Glutamatergic neuron (in vitro differentiated cells): ENCODE data around the gene COX4I2. TPM values are rescaled to one million over a fixed set of nuclear protein-coding genes. Genes with fewer than 3 reads are reported as not detected.
"Not testable (repeated sequence)": the region's sequence is repeated elsewhere in the genome, so short reads cannot be mapped to it uniquely, and the experiment has no call there.

Source experiments
- DNase-seq: peaks from one replicate; pipeline ENCODE4 v3.0.0; 2022
- H3K27ac Mint-ChIP-seq: one replicate; pipeline ENCODE4 v1.8.0; 2020; ENCODE audit warnings: mild to moderate bottlenecking, mixed read lengths, inconsistent platforms; ENCODE audit not compliant: unreplicated experiment
- H3K27me3 Mint-ChIP-seq: one replicate; pipeline ENCODE4 v1.8.0; 2020; ENCODE audit warnings: mild to moderate bottlenecking, moderate library complexity, mixed read lengths, inconsistent platforms; ENCODE audit not compliant: unreplicated experiment
- H3K36me3 Mint-ChIP-seq: one replicate; pipeline ENCODE4 v1.8.0; 2020; ENCODE audit warnings: mild to moderate bottlenecking, mixed read lengths, inconsistent platforms; ENCODE audit not compliant: unreplicated experiment
- H3K4me1 Mint-ChIP-seq: one replicate; pipeline ENCODE4 v1.8.0; 2020; ENCODE audit warnings: mild to moderate bottlenecking, low read depth, mixed read lengths, inconsistent platforms; ENCODE audit not compliant: unreplicated experiment
- H3K4me3 Mint-ChIP-seq: one replicate; pipeline ENCODE4 v1.8.0; 2020; ENCODE audit warnings: mild to moderate bottlenecking, mixed read lengths, inconsistent platforms; ENCODE audit not compliant: unreplicated experiment
- H3K9me3 Mint-ChIP-seq: one replicate; pipeline ENCODE4 v1.8.0; 2020; ENCODE audit warnings: mild to moderate bottlenecking, moderate library complexity, mixed read lengths, inconsistent platforms; ENCODE audit not compliant: unreplicated experiment
- total RNA-seq: library from RNA; stranded (reverse); fragmentation: NEBNext Ultra II Directional; extraction: Animal tissue kit (Norgen Biotek cat#: 25700); gene quantifications from one replicate; pipeline ENCODE4 v1.2.1, GENCODE V29; 2021; ENCODE audit not compliant: unreplicated experiment
- TF ChIP-seq, protein P1 (sequence below): fragments of 200-600 bp; sonication (generic); IDR thresholded peaks from one replicate; pipeline ENCODE4 v1.5.0; 2021; ENCODE audit not compliant: partially characterized antibody, unreplicated experiment

The COX4I2 gene
- total RNA-seq, 1 donor from 2014 or later, result not detected

DNA sequence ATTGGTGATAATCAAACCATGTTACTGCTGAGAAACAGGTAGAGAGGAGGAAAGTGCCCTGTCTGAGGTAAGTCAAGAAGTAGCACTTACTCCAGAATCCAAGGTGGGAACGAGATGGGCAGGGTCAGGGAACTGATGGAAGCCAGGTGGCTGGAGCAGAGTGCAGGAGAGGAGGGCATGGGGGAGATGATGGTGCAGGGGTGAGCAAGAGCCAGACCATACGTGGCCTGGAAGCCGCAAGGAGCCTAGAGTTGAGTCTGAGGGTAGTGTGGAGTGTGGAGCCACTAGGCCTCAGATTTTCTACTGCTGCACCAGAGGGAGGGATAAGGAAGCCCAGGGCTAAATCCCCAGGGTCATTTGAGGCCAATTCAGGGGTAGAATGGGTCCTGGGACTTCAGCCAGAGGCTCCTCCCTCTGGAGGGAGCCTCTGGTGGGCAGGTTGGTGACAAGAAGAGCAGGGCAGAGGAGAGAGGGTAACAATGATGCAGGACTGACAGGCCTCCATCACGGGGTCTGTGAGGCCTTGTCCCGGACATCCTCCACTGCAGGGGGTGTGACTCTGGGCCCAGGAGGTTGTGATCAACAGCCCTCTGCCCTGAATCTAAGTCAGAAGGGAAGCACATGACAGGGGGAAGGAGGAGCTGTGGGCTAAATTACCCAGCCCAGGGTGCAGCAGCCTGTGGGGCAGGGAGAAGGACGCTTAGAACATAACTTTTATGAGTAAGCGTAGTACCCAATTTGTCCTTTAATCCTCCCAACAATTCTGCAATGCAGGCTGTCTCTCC, 28.7 kb downstream of the COX4I2 start:
- TF ChIP-seq, protein P1, sequence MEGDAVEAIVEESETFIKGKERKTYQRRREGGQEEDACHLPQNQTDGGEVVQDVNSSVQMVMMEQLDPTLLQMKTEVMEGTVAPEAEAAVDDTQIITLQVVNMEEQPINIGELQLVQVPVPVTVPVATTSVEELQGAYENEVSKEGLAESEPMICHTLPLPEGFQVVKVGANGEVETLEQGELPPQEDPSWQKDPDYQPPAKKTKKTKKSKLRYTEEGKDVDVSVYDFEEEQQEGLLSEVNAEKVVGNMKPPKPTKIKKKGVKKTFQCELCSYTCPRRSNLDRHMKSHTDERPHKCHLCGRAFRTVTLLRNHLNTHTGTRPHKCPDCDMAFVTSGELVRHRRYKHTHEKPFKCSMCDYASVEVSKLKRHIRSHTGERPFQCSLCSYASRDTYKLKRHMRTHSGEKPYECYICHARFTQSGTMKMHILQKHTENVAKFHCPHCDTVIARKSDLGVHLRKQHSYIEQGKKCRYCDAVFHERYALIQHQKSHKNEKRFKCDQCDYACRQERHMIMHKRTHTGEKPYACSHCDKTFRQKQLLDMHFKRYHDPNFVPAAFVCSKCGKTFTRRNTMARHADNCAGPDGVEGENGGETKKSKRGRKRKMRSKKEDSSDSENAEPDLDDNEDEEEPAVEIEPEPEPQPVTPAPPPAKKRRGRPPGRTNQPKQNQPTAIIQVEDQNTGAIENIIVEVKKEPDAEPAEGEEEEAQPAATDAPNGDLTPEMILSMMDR, result no peak
- Mint-ChIP-seq H3K36me3 (peaks cover 10% of the 10 kb centered on the region), H3K27me3 (peaks cover 33% of the 10 kb centered on the region), H3K4me1 (peaks cover 31% of the 10 kb centered on the region), H3K27ac (peak overlapping the region; percentile 4), H3K4me3 (no peak overlapping the region), H3K9me3 (peaks cover 18% of the 10 kb centered on the region)
- DNase-seq, result no peak

DNA sequence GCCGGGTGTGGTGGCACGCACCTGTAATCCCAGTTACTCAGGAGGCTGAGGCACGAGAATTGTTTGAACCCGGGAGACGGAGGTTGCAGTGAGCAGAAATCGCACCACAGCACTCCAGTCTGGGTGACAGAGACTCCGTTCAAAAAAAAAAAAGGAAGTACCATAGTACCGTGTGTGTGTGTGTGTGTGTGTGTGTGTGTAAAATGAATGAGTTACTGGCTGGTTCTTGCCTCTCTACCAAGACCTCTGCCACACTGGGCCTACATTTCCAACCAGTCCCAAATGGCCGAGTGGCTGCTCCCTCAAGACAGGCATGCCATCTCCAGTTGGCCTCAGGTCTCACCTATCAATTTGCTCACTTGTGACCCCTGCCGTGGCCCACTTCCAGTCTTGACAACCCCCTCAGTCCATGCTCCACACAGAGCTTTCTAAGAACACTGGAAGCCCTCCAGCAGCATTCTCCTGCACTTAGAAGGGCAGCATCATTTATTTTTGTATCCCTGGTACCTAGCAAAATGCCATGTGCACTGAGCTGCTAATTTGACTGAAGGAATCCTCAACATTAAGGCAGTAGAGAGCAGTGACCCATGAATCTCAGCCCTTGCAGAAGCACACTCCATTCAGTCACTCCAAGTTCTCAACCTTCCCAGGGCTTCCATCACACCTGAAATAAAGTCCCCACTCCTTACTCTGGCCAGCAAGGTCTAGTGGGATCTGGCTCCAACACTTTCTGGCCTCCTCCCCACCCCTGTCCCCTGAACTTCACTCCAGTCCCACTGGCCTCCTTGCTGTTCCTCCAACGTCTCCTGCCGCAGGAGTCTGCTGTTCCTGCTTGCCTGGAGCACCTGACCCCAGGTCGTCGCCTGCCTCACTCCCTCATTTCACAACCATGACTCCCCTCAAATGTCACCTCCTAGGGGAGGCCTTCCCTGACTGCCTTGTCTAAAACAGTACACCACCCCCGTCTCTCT, 29.9 kb downstream of the COX4I2 start:
- Mint-ChIP-seq H3K4me1 (peaks cover 22% of the 10 kb centered on the region), H3K4me3 (no peak overlapping the region), H3K27me3 (peaks cover 25% of the 10 kb centered on the region), H3K9me3 (peaks cover 14% of the 10 kb centered on the region), H3K36me3 (peaks cover 10% of the 10 kb centered on the region), H3K27ac (peak overlapping the region; percentile 10)
- no peak for DNase-seq
- TF ChIP-seq, protein P1, result no peak

DNA sequence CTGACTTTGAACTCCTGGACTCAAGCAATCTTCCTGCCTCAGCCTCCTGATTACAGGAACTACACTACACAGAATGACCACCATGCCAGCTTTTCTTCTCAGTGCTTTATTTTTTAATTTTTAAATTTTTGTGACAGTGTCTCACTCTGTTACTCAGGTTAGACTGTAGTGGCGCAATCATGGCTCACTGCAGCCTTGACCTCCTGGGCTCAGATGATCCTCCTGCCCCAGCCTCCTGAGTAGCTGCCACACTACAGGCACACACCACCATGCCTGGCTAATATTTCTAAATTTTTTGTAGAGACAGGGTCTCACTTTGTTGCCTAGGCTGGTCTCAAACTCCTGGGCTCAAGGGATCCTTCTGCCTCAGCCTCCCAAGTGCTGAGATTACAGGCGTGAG, 31.2 kb downstream of the COX4I2 start:
- Mint-ChIP-seq H3K27me3 (peaks cover 24% of the 10 kb centered on the region), H3K9me3 (peaks cover 12% of the 10 kb centered on the region), H3K4me1 (peaks cover 18% of the 10 kb centered on the region)
- not testable (repeated sequence) for DNase-seq, H3K36me3 Mint-ChIP-seq, H3K4me3 Mint-ChIP-seq, H3K27ac Mint-ChIP-seq

DNA sequence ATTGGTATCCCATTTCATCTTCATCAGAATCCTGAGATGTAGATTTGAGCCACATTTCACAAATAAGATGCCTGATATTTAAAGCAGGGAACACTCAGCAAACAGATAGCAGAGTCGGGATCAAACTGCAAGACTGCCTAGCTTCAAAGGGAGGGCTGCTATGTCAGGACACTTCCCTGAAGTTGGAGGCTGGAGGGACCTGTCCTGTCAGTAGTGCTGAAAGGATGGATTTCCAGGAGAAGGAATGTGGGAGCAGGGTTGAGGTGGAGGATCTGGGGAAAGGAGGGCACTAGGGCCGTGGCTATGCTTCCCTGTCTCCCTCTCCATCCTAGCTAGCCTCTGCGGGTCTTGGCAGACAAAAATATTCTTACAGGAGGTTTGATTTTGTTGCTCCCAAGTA, 32.2 kb downstream of the COX4I2 start:
- H3K27ac Mint-ChIP-seq, result no peak overlapping the region

More for the DNA sequence above, 32.2 kb downstream of the COX4I2 start:
- no peak for DNase-seq
- Mint-ChIP-seq H3K36me3 (peaks cover 10% of the 10 kb centered on the region), H3K4me1 (peaks cover 14% of the 10 kb centered on the region), H3K4me3 (no peak overlapping the region), H3K9me3 (peaks cover 10% of the 10 kb centered on the region), H3K27me3 (peaks cover 22% of the 10 kb centered on the region)
- TF ChIP-seq, protein P1, result no peak
